GM21360 (cell line): ENCODE measurements around the gene GEMIN8.

Experiments
- ATAC-seq: cut with Tn5 transposase; IDR thresholded peaks from one replicate; pipeline ENCODE4 v1.9.1; 2021; ENCODE audit warnings: mild to moderate bottlenecking, moderate library complexity; ENCODE audit not compliant: unreplicated experiment

GEMIN8 gene

GRCh38 chrX:14029425-14030173, at the start of gene GEMIN8:
Gene GEMIN8, minus strand, starts transcription at chrX:14029892. Its CDS starts 8,414 bp downstream, at chrX:14021478.
- ATAC-seq = peak; percentile 83

- no peak for ATAC-seq
Observed at GRCh38 chrX:14076639-14077038, 46.9 kb upstream of the GEMIN8 start.

GRCh38 chrX:14073556-14073955, 43.9 kb upstream of the GEMIN8 start:
- no peak for ATAC-seq

- ATAC-seq = no peak
Observed at GRCh38 chrX:14073071-14073470, 43.4 kb upstream of the GEMIN8 start.

- ATAC-seq = no peak
Observed at GRCh38 chrX:14065800-14066199, 36.1 kb upstream of the GEMIN8 start.

- no peak for ATAC-seq
Observed at GRCh38 chrX:14064626-14065432, 35.1 kb upstream of the GEMIN8 start.

- ATAC-seq = no peak
Observed at GRCh38 chrX:14062524-14062923, 32.8 kb upstream of the GEMIN8 start.

GRCh38 chrX:14056206-14056605, 26.5 kb upstream of the GEMIN8 start:
- no peak for ATAC-seq

GRCh38 chrX:14051416-14051815, 21.7 kb upstream of the GEMIN8 start:
- no peak for ATAC-seq

GRCh38 chrX:14050709-14051108, 21.0 kb upstream of the GEMIN8 start:
- ATAC-seq = no peak

- no peak for ATAC-seq
Observed at GRCh38 chrX:14043209-14043608, 13.5 kb upstream of the GEMIN8 start.

- no peak for ATAC-seq
Observed at GRCh38 chrX:14039344-14039743, 9.7 kb upstream of the GEMIN8 start.

GRCh38 chrX:14038375-14039085, 8.8 kb upstream of the GEMIN8 start:
- ATAC-seq = no peak

- ATAC-seq = no peak
Observed at GRCh38 chrX:14032406-14032805, 2.7 kb upstream of the GEMIN8 start.

GRCh38 chrX:14030174-14030530, 460 bp upstream of the GEMIN8 start:
- ATAC-seq = peak; percentile 6

- no peak for ATAC-seq
Observed at GRCh38 chrX:14029039-14029424, 660 bp downstream of the GEMIN8 start.

GRCh38 chrX:14028473-14028872, 1.2 kb downstream of the GEMIN8 start:
- no peak for ATAC-seq

GRCh38 chrX:14027511-14028019, 2.1 kb downstream of the GEMIN8 start:
- peak; percentile 43 for ATAC-seq

- ATAC-seq = no peak
Observed at GRCh38 chrX:14027036-14027435, 2.7 kb downstream of the GEMIN8 start.

GRCh38 chrX:14026121-14026520, 3.6 kb downstream of the GEMIN8 start:
- no peak for ATAC-seq

- ATAC-seq = no peak
Observed at GRCh38 chrX:14022019-14022418, 7.7 kb downstream of the GEMIN8 start.
